Lower leg skin (tissue), 3 donors: ENCODE results near the gene TENM4.

Experiments used
- POLR2A ChIP-seq, 2 donors: fragments of 450-650 bp; IDR thresholded peaks; one replicate each; pipeline ENCODE4 v1.6.1; 2016 to 2017; ENCODE audit warnings: antibody characterized with exemption in 2 of 2, mild to moderate bottlenecking in 1 of 2, moderate library complexity in 1 of 2
- TF ChIP-seq, protein P1 (sequence below), 3 donors: fragments of 450-650 bp; IDR thresholded peaks; one replicate each; pipeline ENCODE4 v1.5.1; 2016; ENCODE audit warnings: antibody characterized with exemption in 3 of 3, mild to moderate bottlenecking in 3 of 3, moderate library complexity in 2 of 3

DNA sequence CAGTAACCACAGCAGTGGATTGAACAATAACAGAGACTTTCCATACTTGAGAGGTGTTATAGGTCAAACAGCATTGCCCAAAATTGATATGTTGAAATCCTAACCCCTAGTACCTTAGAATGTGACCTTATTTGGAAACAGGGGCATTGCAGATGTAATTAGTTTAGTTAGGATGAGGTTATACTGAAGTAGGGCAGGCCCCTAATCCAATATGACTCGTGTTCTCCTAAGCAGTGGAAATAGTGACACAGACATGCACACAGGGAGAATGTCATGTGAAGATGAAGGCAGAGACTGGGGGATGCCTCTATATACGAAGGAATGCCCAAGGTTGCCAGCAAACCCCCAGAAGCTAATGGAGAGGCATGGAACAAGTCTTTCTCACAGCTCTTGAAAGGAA is 270.5 kb downstream of the TENM4 start:
- TF ChIP-seq, protein P1, sequence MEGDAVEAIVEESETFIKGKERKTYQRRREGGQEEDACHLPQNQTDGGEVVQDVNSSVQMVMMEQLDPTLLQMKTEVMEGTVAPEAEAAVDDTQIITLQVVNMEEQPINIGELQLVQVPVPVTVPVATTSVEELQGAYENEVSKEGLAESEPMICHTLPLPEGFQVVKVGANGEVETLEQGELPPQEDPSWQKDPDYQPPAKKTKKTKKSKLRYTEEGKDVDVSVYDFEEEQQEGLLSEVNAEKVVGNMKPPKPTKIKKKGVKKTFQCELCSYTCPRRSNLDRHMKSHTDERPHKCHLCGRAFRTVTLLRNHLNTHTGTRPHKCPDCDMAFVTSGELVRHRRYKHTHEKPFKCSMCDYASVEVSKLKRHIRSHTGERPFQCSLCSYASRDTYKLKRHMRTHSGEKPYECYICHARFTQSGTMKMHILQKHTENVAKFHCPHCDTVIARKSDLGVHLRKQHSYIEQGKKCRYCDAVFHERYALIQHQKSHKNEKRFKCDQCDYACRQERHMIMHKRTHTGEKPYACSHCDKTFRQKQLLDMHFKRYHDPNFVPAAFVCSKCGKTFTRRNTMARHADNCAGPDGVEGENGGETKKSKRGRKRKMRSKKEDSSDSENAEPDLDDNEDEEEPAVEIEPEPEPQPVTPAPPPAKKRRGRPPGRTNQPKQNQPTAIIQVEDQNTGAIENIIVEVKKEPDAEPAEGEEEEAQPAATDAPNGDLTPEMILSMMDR (IDR thresholded peaks at IDR 0.05), result no peak
- TF ChIP-seq POLR2A (IDR thresholded peaks at IDR 0.05), result no peak
